AG04450 (cell line): ENCODE measurements around the gene ARID4A. TPM values are rescaled to one million over a fixed set of nuclear protein-coding genes. Genes with fewer than 3 reads are reported as not detected.

ENCODE experiments used
- CTCF ChIA-PET: fragments of 300-600, 350-600 bp; formaldehyde crosslinking; extraction: SDS; loops from one replicate; lab custom pipeline; 2022; ENCODE audit warnings: antibody characterized with exemption, inconsistent platforms; lab: Charles Lee
- POLR2A ChIA-PET: fragments of 350-600 bp; formaldehyde crosslinking; extraction: SDS; loops from one replicate; lab custom pipeline; 2021; ENCODE audit warnings: antibody characterized with exemption, inconsistent platforms; lab: Yijun Ruan, JAX
- DNase-seq: peaks from one replicate; pipeline ENCODE4 v3.0.0-alpha.2; 2011; ENCODE audit warnings: low read depth, low spot score
- H3K27ac ChIP-seq: one replicate; pipeline ENCODE4 v1.5.1; 2012; ENCODE audit warnings: low read depth, low read length, control low read depth
- H3K27me3 ChIP-seq: one replicate; pipeline ENCODE4 v1.6.0; 2012; ENCODE audit warnings: low read length; ENCODE audit not compliant: control insufficient read depth, insufficient read depth
- H3K4me3 ChIP-seq: 2 replicates; pipeline ENCODE4 v1.5.1; 2011; ENCODE audit warnings: mild to moderate bottlenecking, low read depth, low read length, control low read depth
- H3K9me3 ChIP-seq: 2 replicates; pipeline ENCODE4 v1.5.1; 2012; ENCODE audit warnings: low read length; ENCODE audit not compliant: control insufficient read depth, insufficient read depth
- CTCF ChIP-seq: IDR thresholded peaks from 2 replicates; pipeline ENCODE4 v1.5.1; 2011; ENCODE audit warnings: low read depth, low read length, control low read depth, inconsistent platforms
- polyA plus RNA-seq: library from polyadenylated mRNA; depleted of rRNA; stranded (reverse); fragments of >200 nt; gene quantifications from 2 replicates; pipeline ENCODE4 v1.2.3, GENCODE V29; 2011

The ARID4A gene
- polyA plus RNA-seq, 1 experiment: 12.4 TPM

DNA sequence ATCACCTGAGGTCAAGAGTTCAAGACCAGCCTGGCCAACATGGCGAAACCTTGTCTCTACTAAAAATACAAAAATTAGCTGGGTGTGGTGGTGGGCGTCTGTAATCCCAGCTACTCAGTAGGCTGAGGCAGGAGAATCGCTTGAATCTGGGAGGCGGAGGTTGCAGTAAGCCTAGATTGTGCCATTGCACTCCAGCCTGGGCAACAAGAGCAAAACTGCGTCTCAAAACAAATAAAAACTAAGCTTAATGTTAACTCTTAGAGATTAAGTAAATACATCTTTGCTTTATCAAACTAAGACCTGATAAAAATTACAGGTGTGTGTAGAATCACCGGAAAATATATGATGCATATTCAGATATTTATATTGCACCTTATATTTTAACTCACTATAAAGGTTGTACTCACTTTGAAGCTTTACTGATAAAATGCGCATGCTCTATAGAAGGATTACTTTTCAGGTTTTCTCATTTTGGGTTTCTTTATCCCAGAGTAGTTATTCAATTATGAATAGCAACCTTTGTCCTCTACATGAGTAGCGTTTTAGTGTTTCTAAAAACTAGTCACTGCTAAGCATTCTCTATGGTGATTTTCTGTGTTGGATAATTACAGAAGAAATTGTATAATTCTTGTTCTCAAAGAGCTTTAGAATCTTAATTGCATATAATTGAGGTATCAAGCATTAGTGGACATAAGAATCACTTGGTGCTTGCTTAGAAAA lies 9.4 kb downstream of the ARID4A start:
- CTCF ChIA-PET: interaction anchor here (1.8 kb wide), 1 partner anchor 10 kb away, joined by 4 read pairs; no protein-coding TSS in a partner anchor
- TF ChIP-seq CTCF: no peak
- no peak for DNase-seq
- Histone ChIP-seq H3K27ac (no peak overlapping the region), H3K4me3 (no peak overlapping the region), H3K9me3 (no peaks in the 10 kb centered on the region), H3K27me3 (no peaks in the 10 kb centered on the region)
- POLR2A ChIA-PET: no interaction called here

DNA sequence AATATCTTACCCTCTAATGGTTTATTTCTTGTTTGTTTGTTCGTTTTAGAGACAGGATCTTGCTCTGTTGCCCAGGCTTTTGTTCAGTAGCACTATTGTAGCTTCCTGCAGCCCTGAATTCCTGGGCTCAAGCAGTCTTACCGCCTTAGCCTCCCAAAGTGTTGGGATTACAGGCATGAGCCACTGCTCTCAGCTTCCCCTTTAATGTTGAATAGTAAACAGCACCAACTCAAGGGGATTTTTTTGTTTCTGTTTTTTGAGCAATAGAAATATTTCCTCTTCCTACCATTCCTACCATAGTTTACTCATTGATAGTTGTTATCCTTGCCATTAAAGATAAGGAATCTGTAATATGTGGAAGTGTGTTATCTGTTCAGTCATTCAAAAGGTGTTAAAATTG lies 10.7 kb downstream of the ARID4A start:
- DNase-seq: no peak
- ChIA-PET CTCF (no interaction called here), POLR2A (no interaction called here)
- Histone ChIP-seq H3K27me3 (no peaks in the 10 kb centered on the region), H3K9me3 (no peaks in the 10 kb centered on the region), H3K4me3 (no peak overlapping the region), H3K27ac (no peak overlapping the region)
- TF ChIP-seq CTCF: no peak

DNA sequence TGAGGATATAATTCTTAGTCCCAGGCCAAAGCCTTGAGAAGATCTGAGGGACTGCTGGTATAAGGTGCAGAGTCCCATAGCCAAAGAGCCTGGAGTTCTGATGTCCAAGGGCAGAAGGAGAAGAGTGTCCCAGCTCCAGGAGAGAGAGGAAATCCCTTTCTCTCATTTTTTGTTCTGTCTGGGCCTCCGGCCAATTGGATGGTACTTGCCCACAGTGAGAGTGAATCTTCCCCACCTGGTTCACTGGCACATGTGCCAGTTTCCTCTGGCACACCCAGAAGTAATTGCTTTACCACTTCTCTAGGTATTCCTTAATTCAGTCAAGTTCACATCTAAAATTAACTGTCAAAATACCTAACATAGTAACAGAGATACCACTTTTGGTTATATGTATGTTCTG lies 15.3 kb downstream of the ARID4A start:
- H3K4me3 ChIP-seq: no peak overlapping the region
- no peak for TF ChIP-seq CTCF
- ChIA-PET CTCF (interaction anchor here (0.8 kb wide), 1 partner anchor 207 kb away, joined by 3 read pairs; no protein-coding TSS in a partner anchor), POLR2A (no interaction called here)
- no peaks in the 10 kb centered on the region for H3K27me3 ChIP-seq
- DNase-seq: no peak
- no peak overlapping the region for H3K27ac ChIP-seq
- no peaks in the 10 kb centered on the region for H3K9me3 ChIP-seq

- TF ChIP-seq CTCF: no peak
- Histone ChIP-seq H3K27ac (no peak overlapping the region), H3K9me3 (no peaks in the 10 kb centered on the region), H3K27me3 (no peaks in the 10 kb centered on the region), H3K4me3 (no peak overlapping the region)
- ChIA-PET CTCF (no interaction called here), POLR2A (no interaction called here)
- no peak for DNase-seq
These were observed 17.3 kb downstream of the ARID4A start for GRCh38 chr14:58315606-58316005.

DNA sequence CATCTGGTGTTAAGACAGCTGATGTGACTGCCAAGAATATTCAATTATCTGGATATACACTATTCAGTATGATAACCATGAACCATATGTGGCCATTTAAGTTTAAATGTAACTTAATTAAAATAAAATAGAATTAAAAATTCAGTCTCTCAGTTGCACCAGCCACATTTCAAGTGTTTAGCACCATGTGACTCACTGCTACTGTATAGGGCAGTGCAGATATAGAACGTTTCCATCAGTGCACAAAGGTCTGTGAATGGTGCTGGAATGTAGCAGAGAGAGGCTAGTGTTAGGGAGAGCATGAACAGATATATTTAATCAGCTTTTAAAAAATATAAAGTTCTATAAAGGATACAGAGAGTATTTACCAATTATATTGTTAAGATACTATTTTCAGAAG lies 28.7 kb downstream of the ARID4A start:
- Histone ChIP-seq H3K4me3 (no peak overlapping the region), H3K27me3 (no peaks in the 10 kb centered on the region), H3K9me3 (no peaks in the 10 kb centered on the region), H3K27ac (no peak overlapping the region)
- POLR2A ChIA-PET: no interaction called here
- CTCF ChIA-PET: no interaction called here
- TF ChIP-seq CTCF: no peak
- DNase-seq: no peak
